ENCODE data around the gene TMEM167A. TPM values are rescaled to one million over a fixed set of nuclear protein-coding genes. Genes with fewer than 3 reads are reported as not detected.

The TMEM167A gene
- total and polyA plus RNA-seq, 2 experiments from 2014 or later: 179 to 267 TPM

DNA sequence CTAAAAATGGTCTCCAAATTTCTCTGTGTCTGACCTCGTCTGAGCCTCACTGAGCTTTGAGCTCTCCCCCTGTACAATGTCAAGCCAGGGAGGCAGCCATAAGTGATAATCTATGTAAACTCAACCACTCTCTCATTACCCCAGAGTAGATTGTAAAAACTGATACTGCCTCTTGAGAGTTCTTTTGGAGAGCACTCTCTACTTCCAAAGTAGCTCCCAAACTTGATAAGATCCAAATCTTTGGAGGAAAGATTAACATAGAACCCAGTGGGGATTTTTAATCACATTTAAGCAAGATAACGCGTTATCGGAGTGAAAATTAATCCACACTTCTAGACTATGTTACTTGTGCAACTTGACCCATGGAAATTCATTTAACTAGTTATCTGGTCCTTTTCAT lies 54.9 kb downstream of the TMEM167A start:
- H3K27me3 Mint-ChIP-seq (ENCODE audit: insufficient read depth, low read depth, poor library complexity): peaks cover 2% of the 10 kb centered on the region
- H3K4me1 Mint-ChIP-seq: peaks cover 40% of the 10 kb centered on the region
- DNase-seq (ENCODE audit: low spot score): no peak
- H3K36me3 ChIP-seq (ENCODE audit: insufficient read depth): no peaks in the 10 kb centered on the region
- no peak overlapping the region for H2AFZ ChIP-seq
- H3K27me3 ChIP-seq (ENCODE audit: insufficient read depth): no peaks in the 10 kb centered on the region
- no peaks in the 10 kb centered on the region; the same call in 2 of the 3 replicates for H3K36me3 Mint-ChIP-seq (ENCODE audit: low read depth)
- no peak overlapping the region for H3K27ac ChIP-seq (ENCODE audit: low read depth)
- no peak overlapping the region for H3K27ac Mint-ChIP-seq
- no peaks in the 10 kb centered on the region for H4K20me1 ChIP-seq (replicated peaks; ENCODE audit: insufficient read depth)
- H3K4me1 ChIP-seq (ENCODE audit: insufficient read depth): peaks cover 23% of the 10 kb centered on the region
- no peaks in the 10 kb centered on the region for H3F3A ChIP-seq (replicated peaks; ENCODE audit: low read depth)
- no peak overlapping the region for H3K4me3 ChIP-seq
- H3K4me2 ChIP-seq: no peak overlapping the region
- ATAC-seq: no peak
- H3K79me2 ChIP-seq (replicated peaks; ENCODE audit: insufficient read depth): no peaks in the 10 kb centered on the region
- no peak overlapping the region for H3K4me3 Mint-ChIP-seq
- TF ChIP-seq, protein P1, sequence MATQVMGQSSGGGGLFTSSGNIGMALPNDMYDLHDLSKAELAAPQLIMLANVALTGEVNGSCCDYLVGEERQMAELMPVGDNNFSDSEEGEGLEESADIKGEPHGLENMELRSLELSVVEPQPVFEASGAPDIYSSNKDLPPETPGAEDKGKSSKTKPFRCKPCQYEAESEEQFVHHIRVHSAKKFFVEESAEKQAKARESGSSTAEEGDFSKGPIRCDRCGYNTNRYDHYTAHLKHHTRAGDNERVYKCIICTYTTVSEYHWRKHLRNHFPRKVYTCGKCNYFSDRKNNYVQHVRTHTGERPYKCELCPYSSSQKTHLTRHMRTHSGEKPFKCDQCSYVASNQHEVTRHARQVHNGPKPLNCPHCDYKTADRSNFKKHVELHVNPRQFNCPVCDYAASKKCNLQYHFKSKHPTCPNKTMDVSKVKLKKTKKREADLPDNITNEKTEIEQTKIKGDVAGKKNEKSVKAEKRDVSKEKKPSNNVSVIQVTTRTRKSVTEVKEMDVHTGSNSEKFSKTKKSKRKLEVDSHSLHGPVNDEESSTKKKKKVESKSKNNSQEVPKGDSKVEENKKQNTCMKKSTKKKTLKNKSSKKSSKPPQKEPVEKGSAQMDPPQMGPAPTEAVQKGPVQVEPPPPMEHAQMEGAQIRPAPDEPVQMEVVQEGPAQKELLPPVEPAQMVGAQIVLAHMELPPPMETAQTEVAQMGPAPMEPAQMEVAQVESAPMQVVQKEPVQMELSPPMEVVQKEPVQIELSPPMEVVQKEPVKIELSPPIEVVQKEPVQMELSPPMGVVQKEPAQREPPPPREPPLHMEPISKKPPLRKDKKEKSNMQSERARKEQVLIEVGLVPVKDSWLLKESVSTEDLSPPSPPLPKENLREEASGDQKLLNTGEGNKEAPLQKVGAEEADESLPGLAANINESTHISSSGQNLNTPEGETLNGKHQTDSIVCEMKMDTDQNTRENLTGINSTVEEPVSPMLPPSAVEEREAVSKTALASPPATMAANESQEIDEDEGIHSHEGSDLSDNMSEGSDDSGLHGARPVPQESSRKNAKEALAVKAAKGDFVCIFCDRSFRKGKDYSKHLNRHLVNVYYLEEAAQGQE (IDR thresholded peaks at IDR 0.05; ENCODE audit: unreplicated experiment): no peak
- TF ChIP-seq ZNF114 (CRISPR knock-in tag; IDR thresholded peaks at IDR 0.05): no peak
- TF ChIP-seq JUNB (IDR thresholded peaks at IDR 0.05; ENCODE audit: unreplicated experiment): no peak
- TF ChIP-seq ZNF462 (CRISPR knock-in tag; IDR thresholded peaks at IDR 0.05): no peak
- TF ChIP-seq, protein P2, sequence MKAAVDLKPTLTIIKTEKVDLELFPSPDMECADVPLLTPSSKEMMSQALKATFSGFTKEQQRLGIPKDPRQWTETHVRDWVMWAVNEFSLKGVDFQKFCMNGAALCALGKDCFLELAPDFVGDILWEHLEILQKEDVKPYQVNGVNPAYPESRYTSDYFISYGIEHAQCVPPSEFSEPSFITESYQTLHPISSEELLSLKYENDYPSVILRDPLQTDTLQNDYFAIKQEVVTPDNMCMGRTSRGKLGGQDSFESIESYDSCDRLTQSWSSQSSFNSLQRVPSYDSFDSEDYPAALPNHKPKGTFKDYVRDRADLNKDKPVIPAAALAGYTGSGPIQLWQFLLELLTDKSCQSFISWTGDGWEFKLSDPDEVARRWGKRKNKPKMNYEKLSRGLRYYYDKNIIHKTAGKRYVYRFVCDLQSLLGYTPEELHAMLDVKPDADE (IDR thresholded peaks at IDR 0.05): no peak
- TF ChIP-seq CREB1 (CRISPR knock-in tag; IDR thresholded peaks at IDR 0.05; ENCODE audit: low read depth): no peak
- TF ChIP-seq POLR2AphosphoS5 (IDR thresholded peaks at IDR 0.05; ENCODE audit: low read depth): no peak
- TF ChIP-seq STAT1 (IDR thresholded peaks at IDR 0.05; ENCODE audit: unreplicated experiment): no peak
- no peak for TF ChIP-seq NANOG (IDR thresholded peaks at IDR 0.05; ENCODE audit: borderline replicate concordance)
- no peak for TF ChIP-seq EZH2 (IDR thresholded peaks at IDR 0.05; ENCODE audit: low read depth, unreplicated experiment)
- TF ChIP-seq, protein P3, sequence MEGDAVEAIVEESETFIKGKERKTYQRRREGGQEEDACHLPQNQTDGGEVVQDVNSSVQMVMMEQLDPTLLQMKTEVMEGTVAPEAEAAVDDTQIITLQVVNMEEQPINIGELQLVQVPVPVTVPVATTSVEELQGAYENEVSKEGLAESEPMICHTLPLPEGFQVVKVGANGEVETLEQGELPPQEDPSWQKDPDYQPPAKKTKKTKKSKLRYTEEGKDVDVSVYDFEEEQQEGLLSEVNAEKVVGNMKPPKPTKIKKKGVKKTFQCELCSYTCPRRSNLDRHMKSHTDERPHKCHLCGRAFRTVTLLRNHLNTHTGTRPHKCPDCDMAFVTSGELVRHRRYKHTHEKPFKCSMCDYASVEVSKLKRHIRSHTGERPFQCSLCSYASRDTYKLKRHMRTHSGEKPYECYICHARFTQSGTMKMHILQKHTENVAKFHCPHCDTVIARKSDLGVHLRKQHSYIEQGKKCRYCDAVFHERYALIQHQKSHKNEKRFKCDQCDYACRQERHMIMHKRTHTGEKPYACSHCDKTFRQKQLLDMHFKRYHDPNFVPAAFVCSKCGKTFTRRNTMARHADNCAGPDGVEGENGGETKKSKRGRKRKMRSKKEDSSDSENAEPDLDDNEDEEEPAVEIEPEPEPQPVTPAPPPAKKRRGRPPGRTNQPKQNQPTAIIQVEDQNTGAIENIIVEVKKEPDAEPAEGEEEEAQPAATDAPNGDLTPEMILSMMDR (conservative IDR thresholded peaks at IDR 0.05; ENCODE audit: low read depth in 2 of 2): no peak
- no peak for TF ChIP-seq EZH2phosphoT487 (IDR thresholded peaks at IDR 0.05; ENCODE audit: unreplicated experiment)
- no peak for TF ChIP-seq ZNF331 (CRISPR knock-in tag; IDR thresholded peaks at IDR 0.05; ENCODE audit: low read depth)
- H3K9me2 ChIP-seq (ENCODE audit: insufficient read depth): no peaks in the 10 kb centered on the region
- H3K9me3 Mint-ChIP-seq: no peaks in the 10 kb centered on the region

Data from GM23338 (cell line).